Stimulated activated CD4-positive, alpha-beta T cell treated with anti-CD3 and anti-CD28 coated beads, Interleukin-12 subunit alpha, Interleukin-12 subunit beta, amount 100 ng/mL, for 48 hours (primary cell): Measurements from ENCODE around the gene ATF6B.

ENCODE experiments used
- DNase-seq, 3 donors: peaks; one replicate each; pipeline ENCODE4 v3.0.0-alpha.2; 2020; ENCODE audit warnings: low read depth in 2 of 3, low spot score in 1 of 3

The ATF6B gene

GRCh38 chr6:32127717-32128592, at the start of gene ATF6B:
Gene ATF6B, minus strand, starts transcription at chr6:32128246. Its CDS starts 39 bp downstream, at chr6:32128207.
- peak; percentile 96 for DNase-seq

DNA sequence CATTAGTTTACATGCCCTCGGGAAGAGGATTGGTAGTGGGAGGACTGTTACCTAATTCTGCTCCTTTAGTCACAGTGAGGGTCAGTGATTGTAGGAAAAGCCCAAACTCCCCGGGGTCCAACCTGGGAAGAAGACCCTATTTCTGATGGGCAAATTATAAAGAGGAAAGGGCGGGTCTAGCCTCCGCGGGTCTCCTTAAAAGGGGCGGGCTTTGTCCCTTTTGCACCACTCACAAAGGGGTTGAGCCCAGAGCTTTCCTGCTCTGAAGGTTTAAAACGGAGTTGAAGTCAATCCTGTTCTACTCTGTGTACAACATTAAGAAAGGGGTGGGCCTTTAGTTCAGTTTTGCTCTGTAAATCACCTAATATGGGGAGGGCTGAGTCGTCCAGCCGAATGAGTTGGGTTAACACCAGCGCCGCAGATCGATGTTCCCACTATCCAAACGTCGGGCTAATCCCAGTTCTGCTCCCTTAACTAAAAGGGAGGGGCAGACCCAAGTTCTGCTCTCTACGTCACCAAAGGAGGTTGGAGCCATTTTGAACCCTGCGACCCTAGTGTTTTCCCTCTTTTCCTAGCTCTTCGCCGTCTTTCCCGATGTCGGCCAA, 49.2 kb upstream of the ATF6B start:
- DNase-seq = no peak

GRCh38 chr6:32176476-32177182, 48.6 kb upstream of the ATF6B start:
- DNase-seq = no peak

GRCh38 chr6:32175711-32176475, 47.8 kb upstream of the ATF6B start, which contains the start of gene AGPAT1:
Gene AGPAT1, minus strand, starts transcription at chr6:32176084. Its CDS starts 4,588 bp downstream, at chr6:32171496.
- peak; percentile 95 to 97 (median 96) for DNase-seq

DNA sequence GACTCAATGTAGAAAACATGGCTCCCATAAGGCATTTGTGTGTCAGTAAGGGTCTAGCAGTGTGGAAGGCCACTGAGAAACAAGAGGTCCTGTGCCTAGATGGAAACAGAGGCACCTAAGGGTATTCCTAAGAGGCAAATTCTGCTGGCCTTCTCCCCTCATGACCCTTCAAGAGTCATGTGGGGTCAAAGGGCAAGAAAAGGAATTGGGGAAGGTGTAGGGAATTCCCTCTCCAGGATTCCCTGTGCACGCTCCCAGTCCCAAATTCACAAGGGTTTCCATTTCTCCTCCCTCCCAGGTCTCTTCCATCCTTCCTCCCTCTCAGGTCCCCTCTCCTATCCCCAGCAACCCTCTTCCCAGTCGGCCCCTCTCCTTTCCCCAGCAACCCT, 47.3 kb upstream of the ATF6B start:
- DNase-seq = no peak

- no peak for DNase-seq
Measured at GRCh38 chr6:32174416-32174815, 46.4 kb upstream of the ATF6B start.

DNA sequence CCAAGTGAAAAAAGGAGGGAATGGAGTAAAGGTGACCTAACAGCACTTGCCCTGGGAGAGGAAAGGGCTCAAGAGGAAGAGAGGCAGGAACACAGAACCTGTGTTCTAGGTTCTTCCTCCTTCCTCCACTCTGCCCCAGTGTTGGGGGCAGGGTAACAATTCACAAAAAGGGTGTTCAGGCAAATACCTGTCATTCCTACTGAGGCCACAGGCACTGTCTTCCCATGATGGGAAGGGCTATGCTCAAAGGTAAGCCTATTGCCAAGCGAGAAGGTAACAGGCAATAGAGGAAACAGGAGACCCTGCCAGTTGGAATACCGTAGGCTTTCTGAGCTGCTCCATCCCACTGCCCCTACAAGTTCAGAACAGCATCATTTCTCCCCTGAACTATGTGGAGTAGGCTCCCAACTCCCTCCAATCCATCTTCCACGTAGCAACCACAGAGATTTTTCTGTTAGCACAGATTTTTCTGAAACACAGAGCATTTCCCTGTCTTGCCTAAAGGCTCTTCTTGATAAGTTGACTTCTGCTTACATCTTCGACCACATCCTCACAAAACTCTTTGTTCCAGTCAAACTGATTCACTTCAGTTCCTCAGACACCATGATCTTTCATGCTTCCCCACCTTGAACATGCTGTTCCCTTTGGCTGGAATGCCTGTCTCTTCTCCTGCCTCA, 45.1 kb upstream of the ATF6B start:
- no peak for DNase-seq

GRCh38 chr6:32171234-32171633, 43.2 kb upstream of the ATF6B start:
- DNase-seq = no peak

DNA sequence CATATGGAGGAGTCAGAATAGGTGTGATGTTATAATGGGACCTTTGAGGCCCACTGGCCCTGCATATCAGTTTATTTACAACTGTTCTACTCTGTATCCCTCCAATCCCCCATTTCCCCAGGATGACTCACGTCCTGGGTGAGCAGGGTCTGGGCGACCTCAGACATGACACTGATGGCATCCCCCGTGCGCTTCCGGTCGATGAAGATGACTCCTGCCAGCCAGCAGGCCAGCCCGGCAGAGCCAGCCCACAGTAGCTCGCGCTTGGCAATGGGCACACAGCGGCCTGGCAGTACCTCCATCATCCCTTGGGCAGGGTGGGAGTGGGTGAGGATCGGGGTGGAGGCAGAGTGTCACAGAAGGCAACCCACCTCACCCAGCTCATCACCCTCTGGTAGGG, 42.2 kb upstream of the ATF6B start:
- DNase-seq = no peak

DNA sequence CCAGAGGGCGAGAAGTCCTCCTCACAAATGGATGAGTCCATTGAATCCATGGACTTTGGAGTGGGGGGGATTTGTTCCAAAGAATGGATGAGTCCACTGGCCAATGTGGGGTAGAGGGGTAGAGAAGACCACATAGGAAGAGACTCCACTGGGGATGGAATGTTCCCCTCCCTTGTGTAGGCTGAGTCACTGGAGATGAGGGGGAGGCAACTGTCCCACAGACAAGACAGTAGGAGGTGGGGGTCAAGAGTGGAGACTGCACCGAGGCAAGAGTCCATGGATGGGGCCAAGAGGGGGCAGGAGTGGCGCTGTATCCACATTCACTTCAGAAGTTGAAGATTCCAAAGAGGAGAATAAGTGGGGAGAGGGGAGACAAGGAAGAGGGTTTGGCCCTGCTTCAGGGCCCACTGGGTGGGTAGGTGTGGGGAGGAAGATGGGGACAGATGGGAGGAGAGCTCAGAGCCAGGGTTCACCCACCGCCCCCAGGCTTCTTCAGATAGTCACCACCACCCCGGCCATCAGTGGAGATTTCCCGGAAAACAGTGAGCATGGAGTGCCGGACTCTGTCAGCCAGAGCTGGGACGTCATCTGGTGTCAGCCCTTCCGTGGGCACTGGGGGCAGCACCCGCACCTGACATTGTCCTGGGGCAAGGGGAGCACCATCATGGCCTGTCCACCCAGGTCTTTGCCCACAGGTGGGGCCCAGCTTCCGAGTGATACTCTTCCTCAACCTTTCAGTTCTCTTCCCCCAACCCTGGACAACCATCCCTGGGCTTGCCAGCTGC, 41.0 kb upstream of the ATF6B start:
- no peak for DNase-seq

DNA sequence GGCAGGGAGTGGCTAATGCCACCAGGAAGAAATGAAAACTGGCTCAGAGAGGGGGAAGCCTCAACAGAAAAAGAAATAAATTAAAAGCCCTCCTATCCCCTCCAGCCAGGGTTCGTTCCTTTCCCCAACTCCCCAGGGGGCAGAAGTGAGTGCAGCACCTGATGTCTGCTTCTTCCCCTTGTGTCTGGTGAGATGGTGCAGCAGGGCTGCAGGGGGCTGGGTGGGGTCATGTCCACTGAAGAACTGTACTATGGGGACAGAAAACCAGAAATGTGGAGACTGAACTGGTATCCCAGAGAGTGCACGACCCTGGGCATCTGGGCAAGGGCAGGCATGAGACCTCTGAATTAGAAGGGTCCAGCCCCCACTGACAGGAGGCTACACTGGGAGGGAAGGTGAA, 40.3 kb upstream of the ATF6B start:
- no peak for DNase-seq

DNA sequence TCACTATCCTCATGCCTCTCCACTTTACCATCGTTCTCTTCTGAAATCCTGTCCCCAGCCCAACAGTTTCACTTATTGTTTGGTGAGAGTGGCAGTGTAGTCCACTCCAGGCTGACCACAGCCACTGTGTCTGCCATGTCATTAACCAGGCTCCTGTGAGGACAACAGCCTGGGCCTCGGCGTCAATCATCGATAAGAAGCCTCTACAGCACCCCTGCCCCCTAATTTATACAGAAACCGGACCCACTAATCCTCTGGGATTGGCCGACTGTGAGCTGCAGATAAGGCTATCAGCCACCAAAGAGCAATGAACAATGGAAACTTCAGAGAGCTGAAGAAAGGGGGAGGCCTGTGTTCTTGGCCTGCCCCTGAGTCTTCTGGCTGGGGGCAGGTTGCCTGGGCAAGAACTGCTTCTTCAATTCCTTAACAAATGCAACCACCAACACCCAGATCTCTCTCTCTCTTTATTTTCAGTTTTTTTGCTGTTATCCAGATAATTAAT, 39.8 kb upstream of the ATF6B start:
- DNase-seq = no peak

DNA sequence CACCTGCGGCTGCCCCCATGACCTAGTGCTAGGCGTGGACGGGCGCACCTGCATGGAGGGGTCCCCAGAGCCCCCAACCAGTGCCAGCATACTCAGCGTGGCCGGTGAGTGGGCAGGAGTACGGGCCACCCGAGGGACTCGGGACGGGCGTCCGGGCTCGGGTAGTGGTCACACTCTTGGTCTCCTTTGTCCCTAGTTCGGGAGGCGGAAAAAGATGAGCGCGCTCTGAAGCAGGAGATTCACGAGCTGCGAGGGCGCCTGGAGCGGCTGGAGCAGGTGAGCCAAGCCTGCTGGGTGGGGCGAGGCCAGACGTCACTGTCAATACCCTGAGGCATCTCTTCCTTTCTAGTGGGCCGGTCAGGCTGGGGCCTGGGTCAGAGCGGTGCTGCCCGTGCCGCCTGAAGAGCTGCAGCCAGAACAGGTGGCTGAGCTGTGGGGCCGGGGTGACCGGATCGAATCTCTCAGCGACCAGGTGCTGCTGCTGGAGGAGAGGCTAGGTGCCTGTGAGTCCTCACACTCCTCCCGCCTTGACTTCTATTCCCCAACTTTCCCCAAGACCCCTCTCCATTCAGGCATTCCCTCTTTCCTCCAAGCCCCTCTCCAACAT, 39.2 kb upstream of the ATF6B start:
- no peak for DNase-seq

- DNase-seq = no peak
Measured at GRCh38 chr6:32166411-32167061, 38.5 kb upstream of the ATF6B start.

- no peak for DNase-seq
Measured at GRCh38 chr6:32164295-32164694, 36.2 kb upstream of the ATF6B start, which contains the start of gene EGFL8. Gene EGFL8, plus strand, starts transcription at chr6:32164595. Its CDS starts 1,571 bp downstream, at chr6:32166166.

GRCh38 chr6:32163559-32164258, 35.7 kb upstream of the ATF6B start:
- DNase-seq = no peak

- DNase-seq = no peak
Measured at GRCh38 chr6:32158052-32158451, 30.0 kb upstream of the ATF6B start.

- no peak for DNase-seq
Measured at GRCh38 chr6:32156891-32157290, 28.8 kb upstream of the ATF6B start.
